Suprapubic skin (tissue), 3 donors: ENCODE results near the gene ALOXE3.
A peak's percentile ranks its signal among the peaks of the same experiment; 100 is the strongest.

Experiments
- CTCF ChIP-seq, 2 donors: fragments of 200-600 bp in 1 of 2; fragments of 450-650 bp in 1 of 2; sonication (generic) in 1 of 2; IDR thresholded peaks; one replicate each; pipeline ENCODE4 v1.5.1; 2016 to 2019; ENCODE audit warnings: antibody characterized with exemption in 2 of 2, mild to moderate bottlenecking in 1 of 2, moderate library complexity in 1 of 2
- POLR2A ChIP-seq, 2 donors: fragments of 450-650 bp; IDR thresholded peaks; one replicate each; pipeline ENCODE4 v1.6.1; 2017; ENCODE audit warnings: antibody characterized with exemption in 2 of 2, mild to moderate bottlenecking in 2 of 2, moderate library complexity in 2 of 2

GRCh38 chr17:8151641-8152111 is 33.4 kb upstream of the ALOXE3 start:
- peak in 1 of 2 donors; percentile 36 for TF ChIP-seq POLR2A (IDR thresholded peaks at IDR 0.05)
- TF ChIP-seq CTCF (IDR thresholded peaks at IDR 0.05): no peak
